ENCODE measurements around the gene BTBD9.

DNA sequence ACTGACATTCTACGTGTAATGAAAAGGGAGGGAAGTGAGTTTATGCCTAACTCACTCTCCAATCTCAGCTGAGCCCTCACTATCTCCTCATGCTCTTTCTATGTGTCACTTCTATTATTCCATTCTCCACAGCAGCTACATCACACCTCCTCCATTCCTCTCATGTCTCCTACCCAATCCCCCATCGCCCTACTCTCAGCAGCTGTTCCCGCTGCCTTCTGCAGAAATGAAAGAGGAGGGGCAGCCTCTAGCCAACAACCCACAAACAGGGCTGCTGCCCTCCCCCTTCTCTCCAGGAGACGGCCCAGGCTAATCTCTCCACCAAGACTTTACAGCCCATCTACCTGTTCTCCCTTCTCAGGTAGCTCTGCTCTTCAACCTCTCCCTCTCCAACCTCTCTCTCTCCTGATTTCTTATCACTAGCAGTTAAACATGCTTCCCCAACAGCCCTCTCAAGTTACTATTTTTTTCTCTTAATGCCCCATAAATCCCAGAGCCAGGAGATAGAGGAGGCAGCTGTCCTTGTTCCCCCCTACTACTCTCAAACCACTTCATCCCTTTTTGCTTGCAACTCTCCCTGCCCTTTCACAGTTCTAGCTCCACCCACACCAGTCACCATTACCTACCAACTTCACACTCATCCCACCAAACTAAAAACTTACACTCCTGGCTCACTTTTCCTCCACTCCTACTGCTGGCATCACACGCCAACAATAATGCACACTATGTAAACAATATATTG lies 136.5 kb downstream of the BTBD9 start:
- TF ChIP-seq, protein P1, sequence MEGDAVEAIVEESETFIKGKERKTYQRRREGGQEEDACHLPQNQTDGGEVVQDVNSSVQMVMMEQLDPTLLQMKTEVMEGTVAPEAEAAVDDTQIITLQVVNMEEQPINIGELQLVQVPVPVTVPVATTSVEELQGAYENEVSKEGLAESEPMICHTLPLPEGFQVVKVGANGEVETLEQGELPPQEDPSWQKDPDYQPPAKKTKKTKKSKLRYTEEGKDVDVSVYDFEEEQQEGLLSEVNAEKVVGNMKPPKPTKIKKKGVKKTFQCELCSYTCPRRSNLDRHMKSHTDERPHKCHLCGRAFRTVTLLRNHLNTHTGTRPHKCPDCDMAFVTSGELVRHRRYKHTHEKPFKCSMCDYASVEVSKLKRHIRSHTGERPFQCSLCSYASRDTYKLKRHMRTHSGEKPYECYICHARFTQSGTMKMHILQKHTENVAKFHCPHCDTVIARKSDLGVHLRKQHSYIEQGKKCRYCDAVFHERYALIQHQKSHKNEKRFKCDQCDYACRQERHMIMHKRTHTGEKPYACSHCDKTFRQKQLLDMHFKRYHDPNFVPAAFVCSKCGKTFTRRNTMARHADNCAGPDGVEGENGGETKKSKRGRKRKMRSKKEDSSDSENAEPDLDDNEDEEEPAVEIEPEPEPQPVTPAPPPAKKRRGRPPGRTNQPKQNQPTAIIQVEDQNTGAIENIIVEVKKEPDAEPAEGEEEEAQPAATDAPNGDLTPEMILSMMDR (IDR thresholded peaks at IDR 0.05 in 8 of 11, conservative IDR thresholded peaks at IDR 0.05 in 3 of 11): no peak
- TF ChIP-seq POLR2A (IDR thresholded peaks at IDR 0.05) (no peak), POLR2AphosphoS5 (IDR thresholded peaks at IDR 0.05) (no peak)
